ENCODE data around the gene AKAP13.

AKAP13 gene

GRCh38 chr15:85642065-85642692 is 261.8 kb downstream of the AKAP13 start:
- no peak overlapping the region for H4K8ac ChIP-seq (ENCODE audit: low read depth, low read length)
- no peak overlapping the region for H3K9ac ChIP-seq (ENCODE audit: low read depth, low read length, poor library complexity)
- no peak overlapping the region for H4K91ac ChIP-seq (ENCODE audit: low read depth, low read length, poor library complexity)
- H3K14ac ChIP-seq (ENCODE audit: low read length): no peak overlapping the region
- H3K18ac ChIP-seq (ENCODE audit: low read length): no peak overlapping the region
- H3K23ac ChIP-seq (ENCODE audit: low read depth, low read length, poor library complexity): no peak overlapping the region
- H3K79me1 ChIP-seq (ENCODE audit: low read depth, low read length): no peaks in the 10 kb centered on the region
- peaks cover 7 to 66% of the 10 kb centered on the region in 2 donors for H3K36me3 ChIP-seq (replicated peaks in 1 of 2; ENCODE audit: control insufficient read depth in 2 of 2, insufficient read depth in 2 of 2, low read length in 2 of 2)
- no peaks in the 10 kb centered on the region for H3K4me1 ChIP-seq (ENCODE audit: control insufficient read depth in 2 of 2, insufficient read depth in 1 of 2, low read depth in 1 of 2, low read length in 2 of 2)
- H3K4me3 ChIP-seq (ENCODE audit: low read length in 2 of 2): no peak overlapping the region
- H2BK5ac ChIP-seq (ENCODE audit: low read length): no peak overlapping the region
- no peak overlapping the region for H2BK120ac ChIP-seq (ENCODE audit: low read depth, low read length)
- H2BK15ac ChIP-seq (ENCODE audit: low read length): no peak overlapping the region
- no peak overlapping the region for H2AK5ac ChIP-seq (ENCODE audit: low read depth, low read length)
- peaks cover 0 to 1% of the 10 kb centered on the region in 2 donors for H3K9me3 ChIP-seq (replicated peaks in 1 of 2; ENCODE audit: control insufficient read depth in 2 of 2, insufficient read depth in 1 of 2, low read depth in 1 of 2, low read length in 2 of 2)
- H2BK12ac ChIP-seq (ENCODE audit: low read length): no peak overlapping the region
- no peak overlapping the region for H3K4me2 ChIP-seq (ENCODE audit: insufficient read depth, low read length, poor library complexity, severe bottlenecking)
- H2AFZ ChIP-seq (ENCODE audit: low read length): no peak overlapping the region
- H3K4ac ChIP-seq (ENCODE audit: low read length): no peak overlapping the region
- no peak for DNase-seq (ENCODE audit: low spot score)
- WGBS, 2 donors (ENCODE audit: extremely low coverage in 2 of 2, insufficient read length in 2 of 2, insufficient replicate concordance in 1 of 2): no CpG with 5 or more reads among the region's 5 CpGs
- no peaks in the 10 kb centered on the region for H3K27me3 ChIP-seq (ENCODE audit: control insufficient read depth in 3 of 3, insufficient read depth in 3 of 3, low read depth in 1 of 3, low read length in 3 of 3)
- no peak overlapping the region for H3K27ac ChIP-seq (replicated peaks; ENCODE audit: low read length)

DNA sequence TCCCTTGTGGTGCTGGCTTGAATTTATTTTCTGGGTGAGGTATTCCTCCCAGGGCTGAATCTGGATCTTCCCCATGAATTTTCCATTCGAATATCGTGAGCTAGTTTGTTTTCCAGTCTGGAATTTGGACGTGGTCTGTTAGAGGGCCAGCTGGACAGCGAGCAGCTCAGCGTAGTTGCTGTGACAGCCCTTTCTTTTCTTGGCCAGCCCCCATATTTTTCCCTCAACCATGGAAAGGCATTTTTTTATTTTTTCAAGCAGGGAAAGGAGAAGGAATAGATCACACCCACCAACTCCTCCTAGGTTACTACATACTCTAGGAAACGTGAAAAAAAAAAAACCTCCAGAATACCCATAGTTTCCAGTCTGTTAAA is 262.3 kb downstream of the AKAP13 start:
- WGBS, 2 donors (ENCODE audit: extremely low coverage in 2 of 2, insufficient read length in 2 of 2, insufficient replicate concordance in 1 of 2): no CpG with 5 or more reads among the region's 6 CpGs
- H3K4me2 ChIP-seq (ENCODE audit: insufficient read depth, low read length, poor library complexity, severe bottlenecking): no peak overlapping the region
- no peak for DNase-seq (ENCODE audit: low spot score)
- H2AK5ac ChIP-seq (ENCODE audit: low read depth, low read length): no peak overlapping the region
- H3K9ac ChIP-seq (ENCODE audit: low read depth, low read length, poor library complexity): no peak overlapping the region
- H2BK12ac ChIP-seq (ENCODE audit: low read length): no peak overlapping the region
- H2BK120ac ChIP-seq (ENCODE audit: low read depth, low read length): no peak overlapping the region
- H3K36me3 ChIP-seq (replicated peaks in 1 of 2; ENCODE audit: control insufficient read depth in 2 of 2, insufficient read depth in 2 of 2, low read length in 2 of 2): peaks cover 7 to 68% of the 10 kb centered on the region in 2 donors
- H2BK5ac ChIP-seq (ENCODE audit: low read length): no peak overlapping the region
- no peak overlapping the region for H4K8ac ChIP-seq (ENCODE audit: low read depth, low read length)
- H2BK15ac ChIP-seq (ENCODE audit: low read length): no peak overlapping the region
- no peaks in the 10 kb centered on the region for H3K4me1 ChIP-seq (ENCODE audit: control insufficient read depth in 2 of 2, insufficient read depth in 1 of 2, low read depth in 1 of 2, low read length in 2 of 2)
- no peaks in the 10 kb centered on the region for H3K27me3 ChIP-seq (ENCODE audit: control insufficient read depth in 3 of 3, insufficient read depth in 3 of 3, low read depth in 1 of 3, low read length in 3 of 3)
- no peak overlapping the region for H3K4me3 ChIP-seq (ENCODE audit: low read length in 2 of 2)
- H2AFZ ChIP-seq (ENCODE audit: low read length): no peak overlapping the region
- no peaks in the 10 kb centered on the region for H3K79me1 ChIP-seq (ENCODE audit: low read depth, low read length)
- H3K9me3 ChIP-seq (replicated peaks in 1 of 2; ENCODE audit: control insufficient read depth in 2 of 2, insufficient read depth in 1 of 2, low read depth in 1 of 2, low read length in 2 of 2): peaks cover 0 to 1% of the 10 kb centered on the region in 2 donors
- H3K14ac ChIP-seq (ENCODE audit: low read length): no peak overlapping the region
- H4K91ac ChIP-seq (ENCODE audit: low read depth, low read length, poor library complexity): no peak overlapping the region
- no peak overlapping the region for H3K18ac ChIP-seq (ENCODE audit: low read length)
- H3K27ac ChIP-seq (replicated peaks; ENCODE audit: low read length): no peak overlapping the region
- no peak overlapping the region for H3K23ac ChIP-seq (ENCODE audit: low read depth, low read length, poor library complexity)
- no peak overlapping the region for H3K4ac ChIP-seq (ENCODE audit: low read length)

GRCh38 chr15:85646538-85647091 is 266.2 kb downstream of the AKAP13 start:
- Histone ChIP-seq H4K91ac (ENCODE audit: low read depth, low read length, poor library complexity) (no peak overlapping the region), H2AK5ac (ENCODE audit: low read depth, low read length) (no peak overlapping the region), H3K27me3 (ENCODE audit: control insufficient read depth in 3 of 3, insufficient read depth in 3 of 3, low read depth in 1 of 3, low read length in 3 of 3) (no peaks in the 10 kb centered on the region), H3K23ac (ENCODE audit: low read depth, low read length, poor library complexity) (no peak overlapping the region), H3K14ac (ENCODE audit: low read length) (no peak overlapping the region), H3K4me3 (ENCODE audit: low read length in 2 of 2) (no peak overlapping the region), H3K18ac (ENCODE audit: low read length) (no peak overlapping the region), H2BK15ac (ENCODE audit: low read length) (no peak overlapping the region), H3K4me1 (ENCODE audit: control insufficient read depth in 2 of 2, insufficient read depth in 1 of 2, low read depth in 1 of 2, low read length in 2 of 2) (peaks cover 0 to 9% of the 10 kb centered on the region in 2 donors), H3K4ac (ENCODE audit: low read length) (no peak overlapping the region), H3K9ac (ENCODE audit: low read depth, low read length, poor library complexity) (no peak overlapping the region), H3K9me3 (replicated peaks in 1 of 2; ENCODE audit: control insufficient read depth in 2 of 2, insufficient read depth in 1 of 2, low read depth in 1 of 2, low read length in 2 of 2) (peaks cover 0 to 1% of the 10 kb centered on the region in 2 donors), H2AFZ (ENCODE audit: low read length) (no peak overlapping the region), H3K36me3 (replicated peaks in 1 of 2; ENCODE audit: control insufficient read depth in 2 of 2, insufficient read depth in 2 of 2, low read length in 2 of 2) (peaks cover 9 to 45% of the 10 kb centered on the region in 2 donors), H2BK12ac (ENCODE audit: low read length) (no peak overlapping the region), H4K8ac (ENCODE audit: low read depth, low read length) (no peak overlapping the region), H2BK5ac (ENCODE audit: low read length) (no peak overlapping the region), H2BK120ac (ENCODE audit: low read depth, low read length) (no peak overlapping the region), H3K27ac (replicated peaks; ENCODE audit: low read length) (no peak overlapping the region), H3K79me1 (ENCODE audit: low read depth, low read length) (no peaks in the 10 kb centered on the region), H3K4me2 (ENCODE audit: insufficient read depth, low read length, poor library complexity, severe bottlenecking) (no peak overlapping the region)
- no peak for DNase-seq (ENCODE audit: low spot score)
- whole genome bisulfite sequencing, 2 donors (ENCODE audit: extremely low coverage in 2 of 2, insufficient read length in 2 of 2, insufficient replicate concordance in 1 of 2): no CpG with 5 or more reads among the region's 4 CpGs

DNA sequence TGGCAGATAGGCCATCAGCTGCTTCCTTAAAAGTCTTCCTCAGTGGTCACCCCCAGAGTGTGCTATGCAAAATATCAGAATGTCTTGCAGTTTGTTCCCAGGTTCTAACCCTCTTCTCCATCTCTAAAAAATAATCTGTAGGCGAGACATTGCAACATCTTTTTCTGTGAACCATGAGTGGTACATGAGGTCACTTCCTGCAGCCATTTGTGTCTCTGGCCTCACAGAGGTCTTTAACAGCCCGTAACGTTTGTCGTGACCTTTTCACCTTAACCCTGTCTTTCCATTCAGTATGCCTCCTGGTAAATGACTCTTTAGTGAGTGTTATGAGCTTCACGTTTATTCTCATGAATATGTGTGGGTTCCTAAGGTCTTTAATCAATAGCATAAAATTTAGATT is 269.0 kb downstream of the AKAP13 start:
- Histone ChIP-seq H3K4me2 (ENCODE audit: insufficient read depth, low read length, poor library complexity, severe bottlenecking) (no peak overlapping the region), H2BK5ac (ENCODE audit: low read length) (no peak overlapping the region), H3K9me3 (replicated peaks in 1 of 2; ENCODE audit: control insufficient read depth in 2 of 2, insufficient read depth in 1 of 2, low read depth in 1 of 2, low read length in 2 of 2) (peaks cover 0 to 1% of the 10 kb centered on the region in 2 donors), H2AFZ (ENCODE audit: low read length) (no peak overlapping the region), H4K8ac (ENCODE audit: low read depth, low read length) (no peak overlapping the region), H3K36me3 (replicated peaks in 1 of 2; ENCODE audit: control insufficient read depth in 2 of 2, insufficient read depth in 2 of 2, low read length in 2 of 2) (peaks cover 9 to 50% of the 10 kb centered on the region in 2 donors), H3K4me1 (ENCODE audit: control insufficient read depth in 2 of 2, insufficient read depth in 1 of 2, low read depth in 1 of 2, low read length in 2 of 2) (peaks cover 0 to 9% of the 10 kb centered on the region in 2 donors), H3K4ac (ENCODE audit: low read length) (no peak overlapping the region), H4K91ac (ENCODE audit: low read depth, low read length, poor library complexity) (no peak overlapping the region), H2AK5ac (ENCODE audit: low read depth, low read length) (no peak overlapping the region), H3K27me3 (ENCODE audit: control insufficient read depth in 3 of 3, insufficient read depth in 3 of 3, low read depth in 1 of 3, low read length in 3 of 3) (no peaks in the 10 kb centered on the region), H3K4me3 (ENCODE audit: low read length in 2 of 2) (no peak overlapping the region), H3K14ac (ENCODE audit: low read length) (no peak overlapping the region), H3K9ac (ENCODE audit: low read depth, low read length, poor library complexity) (no peak overlapping the region), H3K23ac (ENCODE audit: low read depth, low read length, poor library complexity) (no peak overlapping the region), H3K79me1 (ENCODE audit: low read depth, low read length) (no peaks in the 10 kb centered on the region), H3K27ac (replicated peaks; ENCODE audit: low read length) (no peak overlapping the region), H2BK12ac (ENCODE audit: low read length) (no peak overlapping the region), H2BK15ac (ENCODE audit: low read length) (no peak overlapping the region), H3K18ac (ENCODE audit: low read length) (no peak overlapping the region), H2BK120ac (ENCODE audit: low read depth, low read length) (no peak overlapping the region)
- no CpG with 5 or more reads among the region's 5 CpGs for WGBS, 2 donors (ENCODE audit: extremely low coverage in 2 of 2, insufficient read length in 2 of 2, insufficient replicate concordance in 1 of 2)
- DNase-seq (ENCODE audit: low spot score): no peak

All from neuronal stem cell (in vitro differentiated cells).